ENCODE measurements around the gene GAPDHS.

GAPDHS gene

DNA sequence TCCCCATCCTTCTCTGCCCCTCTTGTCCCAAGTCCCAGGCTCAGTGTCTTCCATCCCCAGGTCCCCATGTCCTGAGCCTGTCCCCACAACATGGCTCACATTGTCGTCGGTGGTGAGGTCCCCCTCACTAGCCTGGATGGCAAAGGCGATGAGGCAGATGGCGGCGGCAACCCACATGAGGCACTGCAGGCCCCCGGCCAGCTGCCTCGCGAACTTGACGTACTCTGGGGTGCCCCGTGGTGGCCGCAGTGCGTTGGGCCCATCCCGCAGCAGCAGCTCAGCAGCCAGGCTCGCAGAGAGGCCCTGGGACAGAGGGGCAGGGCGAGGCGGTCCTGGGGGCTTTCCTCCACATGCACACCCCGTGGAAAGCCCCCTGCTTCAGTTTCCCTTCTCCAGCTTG lies 29.1 kb downstream of the GAPDHS start:
- H3K9ac ChIP-seq (ENCODE audit: low read depth, low read length), result no peak overlapping the region
- H3K4me3 ChIP-seq (ENCODE audit: low read length), result no peak overlapping the region
- H3K9me3 ChIP-seq (replicated peaks; ENCODE audit: low read length), result no peaks in the 10 kb centered on the region
- H3K4me2 ChIP-seq (ENCODE audit: low read length), result no peak overlapping the region
- H3K27me3 ChIP-seq (ENCODE audit: control insufficient read depth, insufficient read depth, low read length), result peaks cover 32% of the 10 kb centered on the region
- no peaks in the 10 kb centered on the region for H3K36me3 ChIP-seq (ENCODE audit: insufficient read depth, low read length)
- peaks cover 5% of the 10 kb centered on the region for H3K4me1 ChIP-seq (ENCODE audit: control insufficient read depth, insufficient read depth, low read length)

- H3K4me2 ChIP-seq (ENCODE audit: low read length), result no peak overlapping the region
- H3K9me3 ChIP-seq (replicated peaks; ENCODE audit: low read length), result no peaks in the 10 kb centered on the region
- H3K4me3 ChIP-seq (ENCODE audit: low read length), result no peak overlapping the region
- H3K9ac ChIP-seq (ENCODE audit: low read depth, low read length), result no peak overlapping the region
- H3K27me3 ChIP-seq (ENCODE audit: control insufficient read depth, insufficient read depth, low read length), result peaks cover 31% of the 10 kb centered on the region
- no peaks in the 10 kb centered on the region for H3K36me3 ChIP-seq (ENCODE audit: insufficient read depth, low read length)
- H3K4me1 ChIP-seq (ENCODE audit: control insufficient read depth, insufficient read depth, low read length), result peaks cover 5% of the 10 kb centered on the region
These were observed 29.5 kb downstream of the GAPDHS start for GRCh38 chr19:35562776-35563175.

- Histone ChIP-seq H3K27me3 (ENCODE audit: control insufficient read depth, insufficient read depth, low read length) (peaks cover 28% of the 10 kb centered on the region), H3K36me3 (ENCODE audit: insufficient read depth, low read length) (no peaks in the 10 kb centered on the region), H3K9ac (ENCODE audit: low read depth, low read length) (no peak within 1 kb of the TSS), H3K4me2 (ENCODE audit: low read length) (no peak within 1 kb of the TSS), H3K4me3 (ENCODE audit: low read length) (no peak within 1 kb of the TSS), H3K4me1 (ENCODE audit: control insufficient read depth, insufficient read depth, low read length) (peaks cover under 1% of the 10 kb centered on the region), H3K9me3 (replicated peaks; ENCODE audit: low read length) (no peaks in the 10 kb centered on the region)
These were observed 30.1 kb downstream of the GAPDHS start, which contains the start of gene ATP4A for GRCh38 chr19:35563207-35563829. Gene ATP4A, minus strand, starts transcription at chr19:35563658. Its CDS starts 29 bp downstream, at chr19:35563629.

DNA sequence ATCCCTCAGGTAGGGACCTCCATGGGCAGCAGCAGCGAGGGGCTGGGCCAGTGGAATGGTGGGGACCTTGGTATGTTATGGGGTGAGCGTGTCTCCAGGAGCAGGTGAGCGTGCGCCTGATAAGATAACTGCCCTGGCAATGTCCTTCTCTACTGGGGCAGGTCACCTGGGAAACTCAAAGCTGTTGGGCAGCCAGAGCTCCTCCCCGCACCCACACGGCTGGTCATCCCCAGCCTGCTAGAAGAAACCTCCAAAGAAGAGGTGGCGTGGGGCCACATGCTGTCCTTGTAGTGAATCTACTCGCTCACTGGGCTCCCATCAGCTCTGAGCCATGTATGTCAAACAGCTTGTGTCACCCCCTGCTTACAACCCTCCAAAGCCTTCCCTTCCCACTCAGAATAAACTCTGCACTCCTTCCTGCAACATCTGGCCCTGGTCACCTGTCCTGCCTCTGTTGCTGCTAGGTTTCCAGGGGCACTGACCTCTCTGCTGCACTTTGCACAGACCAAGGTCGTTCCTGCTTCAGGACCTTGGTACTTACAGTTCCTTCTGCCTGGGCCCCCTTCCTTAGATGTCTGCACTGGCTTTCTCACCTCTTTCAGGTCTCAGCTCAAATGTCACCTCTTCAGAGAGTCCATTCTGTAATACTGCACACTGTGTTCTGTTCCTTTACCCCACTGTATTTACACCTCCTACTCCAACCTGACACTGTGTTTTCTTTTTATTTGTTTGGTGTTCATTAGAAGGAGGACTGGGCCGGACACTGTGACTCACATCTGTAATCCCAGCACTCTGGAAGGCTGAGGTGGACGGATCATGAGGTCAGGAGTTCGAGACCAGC lies 32.0 kb downstream of the GAPDHS start:
- Histone ChIP-seq H3K27me3 (ENCODE audit: control insufficient read depth, insufficient read depth, low read length) (peaks cover 22% of the 10 kb centered on the region), H3K4me3 (ENCODE audit: low read length) (no peak overlapping the region), H3K36me3 (ENCODE audit: insufficient read depth, low read length) (no peaks in the 10 kb centered on the region), H3K4me2 (ENCODE audit: low read length) (no peak overlapping the region), H3K4me1 (ENCODE audit: control insufficient read depth, insufficient read depth, low read length) (no peaks in the 10 kb centered on the region), H3K9ac (ENCODE audit: low read depth, low read length) (no peak overlapping the region), H3K9me3 (replicated peaks; ENCODE audit: low read length) (no peaks in the 10 kb centered on the region)

DNA sequence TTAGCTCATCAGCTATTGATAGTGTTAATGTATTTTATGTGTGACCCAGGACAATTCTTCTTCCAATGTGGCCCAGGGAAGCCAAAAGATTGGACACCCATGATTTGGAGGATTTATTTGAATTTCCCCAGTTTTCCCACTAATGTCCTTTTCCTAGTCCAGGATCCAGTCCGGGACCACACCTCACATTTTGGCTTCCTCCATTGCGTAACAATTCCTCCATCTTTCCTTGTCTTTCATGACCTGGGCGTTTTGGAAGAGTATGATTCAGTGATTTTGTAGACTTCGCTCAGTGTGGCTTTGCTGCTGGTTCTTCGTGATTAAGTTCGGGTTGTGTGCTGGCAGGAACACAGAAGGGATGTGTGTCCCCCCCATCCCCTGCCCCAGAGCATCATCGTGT lies 33.5 kb downstream of the GAPDHS start:
- H3K27me3 ChIP-seq (ENCODE audit: control insufficient read depth, insufficient read depth, low read length), result peaks cover 27% of the 10 kb centered on the region
- no peaks in the 10 kb centered on the region for H3K9me3 ChIP-seq (replicated peaks; ENCODE audit: low read length)
- no peak overlapping the region for H3K4me3 ChIP-seq (ENCODE audit: low read length)

GRCh38 chr19:35569281-35569781 lies 36.1 kb downstream of the GAPDHS start:
- Histone ChIP-seq H3K9me3 (replicated peaks; ENCODE audit: low read length) (no peaks in the 10 kb centered on the region), H3K4me2 (ENCODE audit: low read length) (no peak overlapping the region), H3K4me1 (ENCODE audit: control insufficient read depth, insufficient read depth, low read length) (no peaks in the 10 kb centered on the region), H3K9ac (ENCODE audit: low read depth, low read length) (no peak overlapping the region), H3K4me3 (ENCODE audit: low read length) (no peak overlapping the region), H3K36me3 (ENCODE audit: insufficient read depth, low read length) (no peaks in the 10 kb centered on the region), H3K27me3 (ENCODE audit: control insufficient read depth, insufficient read depth, low read length) (peaks cover 28% of the 10 kb centered on the region)

More for the DNA sequence above, 33.5 kb downstream of the GAPDHS start:
- Histone ChIP-seq H3K4me2 (ENCODE audit: low read length) (no peak overlapping the region), H3K9ac (ENCODE audit: low read depth, low read length) (no peak overlapping the region), H3K36me3 (ENCODE audit: insufficient read depth, low read length) (no peaks in the 10 kb centered on the region), H3K4me1 (ENCODE audit: control insufficient read depth, insufficient read depth, low read length) (no peaks in the 10 kb centered on the region)

DNA sequence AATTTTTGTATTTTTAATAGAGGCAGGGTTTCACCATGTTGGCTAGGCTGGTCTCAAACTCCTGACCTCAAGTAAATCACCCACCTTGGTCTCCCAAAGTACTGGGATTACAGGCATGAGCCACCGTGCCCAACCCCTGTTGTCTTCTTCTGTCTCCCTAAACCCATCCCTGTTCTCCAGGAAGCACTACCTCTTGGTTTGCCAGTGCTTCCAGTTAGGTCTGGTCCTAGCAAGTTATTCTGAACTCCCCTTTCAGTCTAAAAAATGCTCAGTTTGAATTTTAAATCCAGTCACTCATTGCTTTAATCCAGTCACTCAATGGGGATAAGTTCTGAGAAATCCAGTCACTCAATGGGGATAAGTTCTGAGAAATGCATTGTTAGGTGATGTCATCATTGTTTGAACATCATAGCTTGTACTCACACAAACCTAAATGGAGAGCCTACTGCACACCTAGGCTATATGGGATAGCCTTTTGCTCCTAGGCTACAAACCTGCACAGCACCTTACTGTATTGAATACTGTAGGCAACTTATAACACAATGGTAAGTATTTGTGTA lies 38.2 kb downstream of the GAPDHS start:
- no peaks in the 10 kb centered on the region for H3K4me1 ChIP-seq (ENCODE audit: control insufficient read depth, insufficient read depth, low read length)
- H3K4me2 ChIP-seq (ENCODE audit: low read length), result no peak overlapping the region
- peaks cover 24% of the 10 kb centered on the region for H3K27me3 ChIP-seq (ENCODE audit: control insufficient read depth, insufficient read depth, low read length)
- H3K9ac ChIP-seq (ENCODE audit: low read depth, low read length), result no peak overlapping the region
- H3K4me3 ChIP-seq (ENCODE audit: low read length), result no peak overlapping the region
- no peaks in the 10 kb centered on the region for H3K36me3 ChIP-seq (ENCODE audit: insufficient read depth, low read length)
- peaks cover 10% of the 10 kb centered on the region for H3K9me3 ChIP-seq (replicated peaks; ENCODE audit: low read length)

DNA sequence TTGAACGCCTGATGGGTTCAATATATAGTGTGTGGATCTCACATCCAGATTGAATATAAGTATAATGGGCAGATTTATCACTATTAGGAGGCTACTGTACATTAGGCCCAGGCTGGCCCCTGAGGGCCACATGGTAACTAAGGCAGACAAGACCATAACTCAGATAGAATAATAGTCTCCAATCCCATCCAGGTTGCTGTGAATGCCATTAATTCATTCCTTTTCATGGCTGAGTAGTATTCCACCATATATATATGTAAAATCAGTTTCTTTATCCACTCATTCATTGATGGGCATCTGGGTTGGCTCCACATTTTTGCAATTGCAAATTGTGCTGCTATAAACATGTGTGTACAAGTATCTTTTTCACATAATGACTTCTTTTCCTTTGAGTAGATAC lies 44.7 kb downstream of the GAPDHS start:
- no peaks in the 10 kb centered on the region for H3K36me3 ChIP-seq (ENCODE audit: insufficient read depth, low read length)
- no peak overlapping the region for H3K4me2 ChIP-seq (ENCODE audit: low read length)
- no peaks in the 10 kb centered on the region for H3K4me1 ChIP-seq (ENCODE audit: control insufficient read depth, insufficient read depth, low read length)
- H3K27me3 ChIP-seq (ENCODE audit: control insufficient read depth, insufficient read depth, low read length), result no peaks in the 10 kb centered on the region
- peaks cover 16% of the 10 kb centered on the region for H3K9me3 ChIP-seq (replicated peaks; ENCODE audit: low read length)
- H3K9ac ChIP-seq (ENCODE audit: low read depth, low read length), result no peak overlapping the region
- no peak overlapping the region for H3K4me3 ChIP-seq (ENCODE audit: low read length)

- no peak overlapping the region for H3K9ac ChIP-seq (ENCODE audit: low read depth, low read length)
- no peak overlapping the region for H3K4me3 ChIP-seq (ENCODE audit: low read length)
- H3K4me1 ChIP-seq (ENCODE audit: control insufficient read depth, insufficient read depth, low read length), result no peaks in the 10 kb centered on the region
- H3K9me3 ChIP-seq (replicated peaks; ENCODE audit: low read length), result peaks cover 16% of the 10 kb centered on the region
- H3K27me3 ChIP-seq (ENCODE audit: control insufficient read depth, insufficient read depth, low read length), result no peaks in the 10 kb centered on the region
- H3K4me2 ChIP-seq (ENCODE audit: low read length), result no peak overlapping the region
- no peaks in the 10 kb centered on the region for H3K36me3 ChIP-seq (ENCODE audit: insufficient read depth, low read length)
These were observed 45.5 kb downstream of the GAPDHS start for GRCh38 chr19:35578707-35579106.

GRCh38 chr19:35582760-35583159 lies 49.5 kb downstream of the GAPDHS start:
- H3K36me3 ChIP-seq (ENCODE audit: insufficient read depth, low read length), result no peaks in the 10 kb centered on the region

GRCh38 chr19:35585848-35586247 lies 52.6 kb downstream of the GAPDHS start, which contains the start of gene PMIS2:
Gene PMIS2, plus strand, starts transcription at chr19:35586173. Its CDS starts 87 bp downstream, at chr19:35586260.
- Histone ChIP-seq H3K27me3 (ENCODE audit: control insufficient read depth, insufficient read depth, low read length) (peaks cover 34% of the 10 kb centered on the region), H3K9ac (ENCODE audit: low read depth, low read length) (no peak within 1 kb of the TSS), H3K9me3 (replicated peaks; ENCODE audit: low read length) (no peaks in the 10 kb centered on the region), H3K36me3 (ENCODE audit: insufficient read depth, low read length) (no peaks in the 10 kb centered on the region), H3K4me3 (ENCODE audit: low read length) (no peak within 1 kb of the TSS), H3K4me2 (ENCODE audit: low read length) (no peak within 1 kb of the TSS), H3K4me1 (ENCODE audit: control insufficient read depth, insufficient read depth, low read length) (no peaks in the 10 kb centered on the region)

More at GRCh38 chr19:35582760-35583159, 49.5 kb downstream of the GAPDHS start:
- no peaks in the 10 kb centered on the region for H3K9me3 ChIP-seq (replicated peaks; ENCODE audit: low read length)
- H3K27me3 ChIP-seq (ENCODE audit: control insufficient read depth, insufficient read depth, low read length), result peaks cover 19% of the 10 kb centered on the region
- H3K4me2 ChIP-seq (ENCODE audit: low read length), result no peak overlapping the region
- H3K4me1 ChIP-seq (ENCODE audit: control insufficient read depth, insufficient read depth, low read length), result no peaks in the 10 kb centered on the region
- no peak overlapping the region for H3K4me3 ChIP-seq (ENCODE audit: low read length)
- H3K9ac ChIP-seq (ENCODE audit: low read depth, low read length), result no peak overlapping the region

All from skeletal muscle satellite cell (primary cell).